PC-3 (cell line): ENCODE data around the gene SLC6A17.

Experiments
- CTCF ChIP-seq: fragments of 300-600 bp; sonication (generic); conservative IDR thresholded peaks from 2 replicates; pipeline ENCODE4 v1.5.1; 2017; ENCODE audit warnings: antibody characterized with exemption, low read depth, mild to moderate bottlenecking, low read length
- EZH2 ChIP-seq: fragments of 300-600 bp; sonication (generic); IDR thresholded peaks from one replicate; pipeline ENCODE4 v1.6.1; 2017; ENCODE audit warnings: antibody characterized with exemption, mild to moderate bottlenecking, low read length; ENCODE audit not compliant: unreplicated experiment
- EZH2phosphoT487 ChIP-seq: fragments of 300-600 bp; sonication (generic); IDR thresholded peaks from 2 replicates; pipeline ENCODE4 v1.6.1; 2018; ENCODE audit warnings: mild to moderate bottlenecking, antibody characterized with exemption, low read length, borderline replicate concordance

GRCh38 chr1:110135246-110135645, 15.0 kb upstream of the SLC6A17 start:
- TF ChIP-seq CTCF (no peak), EZH2 (no peak), EZH2phosphoT487 (no peak)
